ENCODE measurements around the gene SREBF1. TPM values are rescaled to one million over a fixed set of nuclear protein-coding genes. Genes with fewer than 3 reads are reported as not detected.
A peak's percentile ranks its signal among the peaks of the same experiment; 100 is the strongest.

SREBF1 gene
- total RNA-seq, 1 donor from 2014 or later: 89.3 TPM

DNA sequence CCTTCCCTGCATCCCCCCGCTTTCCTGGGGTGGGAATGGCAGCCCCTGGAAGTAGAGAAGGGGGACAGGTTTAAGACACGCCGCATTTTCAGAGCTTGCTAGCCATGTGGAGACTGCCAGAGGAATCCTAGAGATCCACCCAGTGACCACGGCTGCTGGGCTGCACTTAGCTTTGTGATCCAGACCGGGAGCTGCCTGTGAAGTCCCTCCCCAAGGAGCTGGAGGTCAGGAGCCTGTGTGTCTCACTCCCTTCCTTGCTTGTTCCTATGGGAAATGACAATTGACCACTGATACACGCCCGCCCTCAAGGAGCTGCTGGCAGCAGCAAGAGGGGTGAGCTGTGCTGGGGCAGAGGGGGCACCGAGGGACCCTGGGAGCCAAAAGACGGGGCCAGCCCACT, 73.7 kb downstream of the SREBF1 start:
- DNase-seq: no peak

DNA sequence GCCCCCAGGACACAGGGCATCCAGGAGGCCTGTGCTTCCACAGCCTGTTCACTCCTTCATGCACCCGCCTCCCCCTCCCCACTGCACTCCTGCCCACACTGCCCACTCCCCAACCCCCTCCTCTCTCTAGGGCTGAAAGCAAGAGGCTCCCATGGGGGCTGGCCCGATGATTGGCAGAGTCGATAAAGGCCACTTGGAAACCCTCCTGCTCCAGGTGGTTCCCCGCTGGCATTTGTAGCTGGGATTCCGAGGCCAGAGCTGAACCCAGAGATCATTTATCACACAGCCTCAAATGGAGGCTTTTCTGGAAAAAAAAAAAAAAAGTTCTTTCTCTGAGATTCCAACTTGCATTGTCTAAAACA, 74.1 kb downstream of the SREBF1 start:
- no peak for DNase-seq

Small RNA genes lying within 50 kb of the gene (small RNA-seq; reads per million reads assigned to genes)
- gene MIR33B (ENCODE audit: low replicate concordance) (2.6 reads per million, percentile 87 among the genes with 10 or more reads in this experiment), gene MIR6777 (ENCODE audit: low replicate concordance) (0.09 reads per million)

Other genes with a start within 250 kb of the SREBF1 start
- gene PEMT, start 245.3 kb downstream of the SREBF1 start, total RNA-seq: 18.8 TPM
- gene RAI1, start 155.5 kb downstream of the SREBF1 start, total RNA-seq: 11.4 TPM
- gene TOM1L2, start 135.4 kb upstream of the SREBF1 start, total RNA-seq: 27.1 TPM
- gene DRC3, start 135.9 kb upstream of the SREBF1 start, total RNA-seq: 3.1 TPM
- 13.3 TPM for gene ATPAF2, start 202.2 kb upstream of the SREBF1 start, total RNA-seq
- 7.4 TPM for gene GID4, start 202.4 kb upstream of the SREBF1 start, total RNA-seq